ENCODE data around the gene TNFRSF4.

The TNFRSF4 gene

GRCh38 chr1:1240348-1240732, 26.4 kb upstream of the TNFRSF4 start:
- Histone ChIP-seq H3K27ac (no peak overlapping the region), H3K4me3 (no peak overlapping the region), H3K9me3 (no peaks in the 10 kb centered on the region), H3K27me3 (peaks cover 0 to 48% of the 10 kb centered on the region in 2 donors), H3K4me1 (peaks cover 0 to 29% (median 0%) of the 10 kb centered on the region in 4 donors), H3K36me3 (peaks cover 0 to 15% (median 5%) of the 10 kb centered on the region in 3 donors)
- intact Hi-C loops (cut with DNase I; ENCODE audit: low total_unique reads): no loop called here
- TF ChIP-seq CTCF (IDR thresholded peaks at IDR 0.05): no peak
- DNase-seq: no peak

DNA sequence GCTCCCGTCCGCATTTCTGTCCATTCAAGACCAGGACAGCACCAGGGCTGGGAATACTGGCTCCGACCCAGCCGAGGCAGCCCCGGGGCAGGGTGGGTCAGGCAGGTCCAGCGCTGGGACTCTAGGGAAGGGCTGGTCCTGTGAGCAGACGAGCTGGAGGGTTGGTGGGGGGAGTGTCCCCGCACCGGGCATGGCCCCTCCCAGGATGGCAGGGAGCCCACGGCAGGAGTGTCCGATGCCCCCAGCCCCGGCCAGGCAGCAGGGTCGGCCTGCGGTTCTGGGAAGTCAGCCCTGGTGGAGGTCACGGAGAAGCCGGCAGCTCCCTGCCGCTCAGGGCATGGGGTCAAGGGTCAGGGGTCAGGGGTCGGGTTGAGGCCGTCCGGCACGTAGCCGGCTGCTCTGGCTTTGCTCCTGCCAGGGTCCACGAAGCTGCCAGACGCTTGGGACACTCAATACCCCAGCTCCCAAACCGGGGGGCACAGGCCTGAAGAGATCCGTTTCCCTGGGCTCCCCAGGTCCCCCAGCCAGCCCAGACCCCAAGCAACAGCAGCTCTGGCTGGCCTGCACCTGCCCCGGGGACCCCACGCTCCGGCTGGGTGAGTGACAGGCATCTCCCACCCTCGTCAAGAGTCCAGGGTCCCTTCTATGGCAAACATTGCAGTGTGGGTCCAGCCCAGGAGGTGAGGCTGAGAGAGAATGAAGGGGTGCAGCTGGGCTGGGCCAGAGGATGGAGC, 25.8 kb upstream of the TNFRSF4 start:
- peaks cover 0 to 21% (median 5%) of the 10 kb centered on the region in 3 donors for H3K36me3 ChIP-seq
- no peak for DNase-seq
- H3K4me3 ChIP-seq: no peak overlapping the region
- H3K27me3 ChIP-seq: peaks cover 0 to 46% of the 10 kb centered on the region in 2 donors
- intact Hi-C loops (cut with DNase I; ENCODE audit: low total_unique reads): no loop called here
- H3K4me1 ChIP-seq: peaks cover 0 to 29% (median 0%) of the 10 kb centered on the region in 4 donors
- no peak for TF ChIP-seq CTCF (IDR thresholded peaks at IDR 0.05)
- no peaks in the 10 kb centered on the region for H3K9me3 ChIP-seq
- no peak overlapping the region for H3K27ac ChIP-seq

DNA sequence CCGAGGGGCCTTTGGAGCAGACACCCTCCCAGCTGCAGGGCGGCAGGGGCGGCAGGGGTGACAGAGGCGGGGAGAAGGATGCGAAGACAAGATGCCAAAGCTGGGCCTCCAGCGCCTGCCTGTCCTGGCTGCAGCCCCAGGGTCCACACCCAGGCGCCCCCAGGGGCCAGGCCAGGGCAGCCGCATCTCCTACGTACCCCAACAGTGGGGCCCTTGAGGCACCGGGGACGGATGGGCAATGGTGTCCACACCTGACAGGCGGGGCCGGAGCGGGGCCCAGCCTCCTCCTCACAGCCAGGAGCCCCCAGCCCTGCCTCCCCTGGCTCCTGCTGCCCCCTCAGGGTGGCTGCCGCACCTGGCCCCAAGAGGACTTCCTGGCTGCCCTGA, 25.3 kb upstream of the TNFRSF4 start:
- Histone ChIP-seq H3K27me3 (peaks cover 0 to 46% of the 10 kb centered on the region in 2 donors), H3K36me3 (peaks cover 0 to 26% (median 5%) of the 10 kb centered on the region in 3 donors), H3K27ac (no peak overlapping the region), H3K9me3 (no peaks in the 10 kb centered on the region), H3K4me3 (no peak overlapping the region), H3K4me1 (peaks cover 0 to 29% (median 0%) of the 10 kb centered on the region in 4 donors)
- DNase-seq: no peak
- intact Hi-C loops (cut with DNase I; ENCODE audit: low total_unique reads): no loop called here
- no peak for TF ChIP-seq CTCF (IDR thresholded peaks at IDR 0.05)

DNA sequence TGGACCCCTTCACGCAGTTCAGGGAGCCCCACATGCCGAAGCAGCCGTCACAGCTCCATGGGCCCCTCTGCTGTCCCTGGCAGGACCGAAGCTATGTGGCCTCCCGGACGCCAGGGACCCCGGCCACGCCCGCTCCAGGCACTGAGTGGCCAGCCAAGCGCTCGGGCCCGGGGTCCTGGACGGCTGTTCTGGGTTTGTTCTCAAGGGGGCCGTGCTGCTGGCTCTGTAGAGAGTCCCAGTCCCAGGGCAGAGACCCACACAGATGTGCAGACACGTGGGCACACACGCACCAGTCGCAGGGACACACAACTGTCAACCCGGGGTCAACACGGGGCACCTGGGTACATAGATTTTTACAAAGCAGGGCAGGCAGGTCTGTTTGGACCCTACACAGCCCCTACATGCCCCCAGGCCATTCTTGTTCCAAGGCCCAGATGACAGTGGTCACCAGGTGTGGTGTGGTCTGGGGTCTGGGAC, 24.8 kb upstream of the TNFRSF4 start:
- peaks cover 0 to 31% (median 5%) of the 10 kb centered on the region in 3 donors for H3K36me3 ChIP-seq
- TF ChIP-seq CTCF (IDR thresholded peaks at IDR 0.05): no peak
- intact Hi-C loops (cut with DNase I; ENCODE audit: low total_unique reads): no loop called here

GRCh38 chr1:1237874-1238701, 24.1 kb upstream of the TNFRSF4 start:
- TF ChIP-seq CTCF (IDR thresholded peaks at IDR 0.05): no peak
- Histone ChIP-seq H3K27me3 (peaks cover 0 to 46% of the 10 kb centered on the region in 2 donors), H3K9me3 (no peaks in the 10 kb centered on the region), H3K4me3 (no peak overlapping the region), H3K27ac (no peak overlapping the region), H3K36me3 (peaks cover 0 to 32% (median 5%) of the 10 kb centered on the region in 3 donors), H3K4me1 (peaks cover 0 to 32% (median 4%) of the 10 kb centered on the region in 4 donors)
- intact Hi-C loops (cut with DNase I; ENCODE audit: low total_unique reads): no loop called here
- DNase-seq: no peak

More for the DNA sequence above, 24.8 kb upstream of the TNFRSF4 start:
- H3K9me3 ChIP-seq: no peaks in the 10 kb centered on the region
- H3K27ac ChIP-seq: no peak overlapping the region
- H3K4me1 ChIP-seq: peaks cover 0 to 29% (median 0%) of the 10 kb centered on the region in 4 donors
- peaks cover 0 to 46% of the 10 kb centered on the region in 2 donors for H3K27me3 ChIP-seq
- no peak overlapping the region for H3K4me3 ChIP-seq
- DNase-seq: no peak

All from tibial artery (tissue), 4 donors.